SU-DHL-6 (cell line): ENCODE measurements around the gene TMEM235.

Experiments used
- H2AFZ ChIP-seq: fragments of 200-600 bp; sonication (generic); 2 replicates; pipeline ENCODE4 v1.6.1; 2014; ENCODE audit warnings: low read depth, mild to moderate bottlenecking, moderate library complexity, mixed read lengths, antibody characterized with exemption, low read length; ENCODE audit not compliant: severe bottlenecking
- H3F3A ChIP-seq: fragments of 200-600 bp; shearing (Covaris generic); 2 replicates; pipeline ENCODE4 v1.6.0; 2016; ENCODE audit warnings: antibody characterized with exemption, mild to moderate bottlenecking; ENCODE audit not compliant: insufficient read depth
- H3K27ac ChIP-seq: fragments of 200-600 bp; sonication (generic); 2 replicates; pipeline ENCODE4 v1.5.1; 2016; ENCODE audit warnings: low read depth, mild to moderate bottlenecking, low read length, moderate library complexity, mixed read lengths
- H3K27me3 ChIP-seq: fragments of 200-600 bp; sonication (generic), shearing (Covaris generic); 2 replicates; pipeline ENCODE4 v1.6.0; 2014; ENCODE audit warnings: mild to moderate bottlenecking, low read length
- H3K36me3 ChIP-seq: fragments of 200-600 bp; sonication (generic); 2 replicates; pipeline ENCODE4 v1.6.1; 2014; ENCODE audit warnings: mild to moderate bottlenecking, low read length, mixed read lengths
- H3K4me2 ChIP-seq: fragments of 300-600, 200-600 bp; shearing (Covaris generic), sonication (generic); 2 replicates; pipeline ENCODE4 v1.6.0; 2014; ENCODE audit warnings: low read length, low read depth, mild to moderate bottlenecking; ENCODE audit not compliant: poor library complexity, severe bottlenecking
- H3K4me3 ChIP-seq: fragments of 200-600 bp; sonication (generic); 2 replicates; pipeline ENCODE4 v1.5.1; 2014; ENCODE audit warnings: antibody characterized with exemption, low read length, mild to moderate bottlenecking, mixed read lengths; ENCODE audit not compliant: insufficient read depth, poor library complexity, severe bottlenecking
- H3K79me2 ChIP-seq: fragments of 200-600 bp; sonication (generic); 2 replicates; pipeline ENCODE4 v1.6.1; 2014; ENCODE audit warnings: mild to moderate bottlenecking, low read length, moderate library complexity; ENCODE audit not compliant: insufficient read depth
- H3K9ac ChIP-seq: fragments of 200-600 bp; sonication (generic); 2 replicates; pipeline ENCODE4 v1.7.0; 2014; ENCODE audit warnings: mild to moderate bottlenecking, low read length
- H3K9me2 ChIP-seq: fragments of 200-600 bp; sonication (generic); replicated peaks from 2 replicates; pipeline ENCODE4 v1.6.1; 2014; ENCODE audit warnings: low read length; ENCODE audit not compliant: insufficient read depth
- H3K9me3 ChIP-seq: fragments of 200-600 bp; sonication (generic); 2 replicates; pipeline ENCODE4 v1.6.1; 2014; ENCODE audit warnings: low read length, mixed read lengths; ENCODE audit not compliant: insufficient read depth
- H4K20me1 ChIP-seq: fragments of 200-600 bp; sonication (generic); 2 replicates; pipeline ENCODE4 v1.6.1; 2014; ENCODE audit warnings: low read depth, mild to moderate bottlenecking, antibody characterized with exemption, low read length, moderate library complexity, mixed read lengths
- CTCF ChIP-seq: fragments of 200-600 bp; sonication (generic); IDR thresholded peaks from one replicate; pipeline ENCODE4 v1.5.1; 2017; ENCODE audit warnings: antibody characterized with exemption, mild to moderate bottlenecking, low read length, moderate library complexity; ENCODE audit not compliant: insufficient read depth, poor library complexity, severe bottlenecking
- EZH2phosphoT487 ChIP-seq: fragments of 200-600 bp; sonication (generic), shearing (Covaris generic); conservative IDR thresholded peaks from 2 replicates; pipeline ENCODE4 v1.6.1; 2018; ENCODE audit warnings: mild to moderate bottlenecking, antibody characterized with exemption, low read length, moderate library complexity, mixed read lengths

The TMEM235 gene

GRCh38 chr17:78186692-78187595 is 44.5 kb upstream of the TMEM235 start, which contains the start of the genes AFMID and TK1:
TSS of gene AFMID (plus strand) at chr17:78187362. CDS start at chr17:78187371, 9 bp downstream.
TSS of gene TK1 (minus strand) at chr17:78187052. CDS start at chr17:78186994, 58 bp downstream.
- no peaks in the 10 kb centered on the region for H3K9me3 ChIP-seq
- H3K4me3 ChIP-seq, result peak within 1 kb of the TSS; percentile 95
- peaks cover 18% of the 10 kb centered on the region for H3F3A ChIP-seq
- TF ChIP-seq EZH2phosphoT487, result no peak
- TF ChIP-seq CTCF, result no peak
- H3K27ac ChIP-seq, result peak within 1 kb of the TSS; percentile 77
- H3K79me2 ChIP-seq, result peaks cover 54% of the 10 kb centered on the region
- H3K9me2 ChIP-seq, result no peaks in the 10 kb centered on the region
- no peaks in the 10 kb centered on the region for H3K27me3 ChIP-seq
- no peak within 1 kb of the TSS for H2AFZ ChIP-seq
- no peaks in the 10 kb centered on the region for H3K36me3 ChIP-seq
- H4K20me1 ChIP-seq, result no peaks in the 10 kb centered on the region; the same call in 1 of the 2 replicates
- peak within 1 kb of the TSS; percentile 68 for H3K9ac ChIP-seq
- H3K4me2 ChIP-seq, result peak within 1 kb of the TSS; percentile 78

- Histone ChIP-seq H3K4me2 (no peak overlapping the region), H4K20me1 (no peaks in the 10 kb centered on the region), H3K27ac (no peak overlapping the region), H3K36me3 (0 out of 2 replicates have a peak, but pooled peaks cover 6% of the 10 kb centered on the region), H3K9me2 (no peaks in the 10 kb centered on the region), H3K27me3 (no peaks in the 10 kb centered on the region), H2AFZ (no peak overlapping the region), H3K9ac (no peak overlapping the region), H3K79me2 (peaks cover 26% of the 10 kb centered on the region), H3F3A (peaks cover 10% of the 10 kb centered on the region; the same call in 1 of the 2 replicates), H3K9me3 (no peaks in the 10 kb centered on the region), H3K4me3 (no peak overlapping the region)
- no peak for TF ChIP-seq CTCF
- TF ChIP-seq EZH2phosphoT487, result no peak
Observed at GRCh38 chr17:78196716-78197115, 34.7 kb upstream of the TMEM235 start.

GRCh38 chr17:78197147-78197832 is 34.1 kb upstream of the TMEM235 start:
- Histone ChIP-seq H3K27me3 (no peaks in the 10 kb centered on the region), H3K27ac (no peak overlapping the region), H3K9ac (no peak overlapping the region)

More at GRCh38 chr17:78197147-78197832, 34.1 kb upstream of the TMEM235 start:
- H3K9me3 ChIP-seq, result no peaks in the 10 kb centered on the region
- H4K20me1 ChIP-seq, result no peaks in the 10 kb centered on the region
- no peak for TF ChIP-seq EZH2phosphoT487
- no peak for TF ChIP-seq CTCF
- 0 out of 2 replicates have a peak, but pooled peaks cover 6% of the 10 kb centered on the region for H3K36me3 ChIP-seq
- H2AFZ ChIP-seq, result no peak overlapping the region
- peaks cover 10% of the 10 kb centered on the region; the same call in 1 of the 2 replicates for H3F3A ChIP-seq
- H3K4me2 ChIP-seq, result no peak overlapping the region
- no peak overlapping the region for H3K4me3 ChIP-seq
- H3K9me2 ChIP-seq, result no peaks in the 10 kb centered on the region
- peaks cover 26% of the 10 kb centered on the region for H3K79me2 ChIP-seq
